SK-N-SH (cell line): ENCODE results near the gene MACROD2.

Experiments used
- EP300 ChIP-seq, 2 experiments: IDR thresholded peaks; 2 replicates each; pipeline versions ENCODE4 v1.4.0 to v1.6.1; 2012; ENCODE audit warnings: borderline replicate concordance in 1 of 2, low read depth in 1 of 2, low read length in 1 of 2
- MAX ChIP-seq: IDR thresholded peaks from 2 replicates; pipeline ENCODE4 v1.4.0; 2012; ENCODE audit warnings: low read depth
- NFIC ChIP-seq: IDR thresholded peaks from 2 replicates; pipeline ENCODE4 v1.4.0; 2012; ENCODE audit warnings: borderline replicate concordance
- NRF1 ChIP-seq: IDR thresholded peaks from 2 replicates; pipeline ENCODE4 v1.6.1; 2012; ENCODE audit warnings: low read depth, mild to moderate bottlenecking, low read length
- RAD21 ChIP-seq: IDR thresholded peaks from 2 replicates; pipeline ENCODE4 v1.6.1; 2012; ENCODE audit warnings: mild to moderate bottlenecking, low read length
- RFX5 ChIP-seq: IDR thresholded peaks from 2 replicates; pipeline ENCODE4 v1.6.1; 2012; ENCODE audit warnings: mild to moderate bottlenecking, improper control_type of control experiment, low read length
- TAF1 ChIP-seq: IDR thresholded peaks from 2 replicates; pipeline ENCODE4 v1.6.1; 2012; ENCODE audit warnings: low read depth, mild to moderate bottlenecking, low read length, moderate library complexity, borderline replicate concordance
- YY1 ChIP-seq: IDR thresholded peaks from 2 replicates; pipeline ENCODE4 v1.4.0; 2012; ENCODE audit warnings: low read depth, mild to moderate bottlenecking
- TF ChIP-seq, protein P1 (sequence below): fragments of 200-600 bp; sonication (generic); IDR thresholded peaks from 2 replicates; pipeline ENCODE4 v1.6.1; 2017; ENCODE audit warnings: antibody characterized with exemption, mild to moderate bottlenecking, moderate library complexity
- TF ChIP-seq, protein P2 (sequence below): fragments of 150-350 bp; IDR thresholded peaks from 2 replicates; pipeline ENCODE4 v1.6.1; 2017; ENCODE audit warnings: antibody characterized with exemption, low read length, low read depth, borderline replicate concordance

- TF ChIP-seq RFX5 (no peak), NFIC (no peak), RAD21 (no peak), MAX (no peak), NRF1 (no peak), YY1 (no peak), TAF1 (no peak), EP300 (IDR thresholded peaks at IDR 0.05; ENCODE audit: borderline replicate concordance in 1 of 2, low read depth in 1 of 2, low read length in 1 of 2) (no peak)
- TF ChIP-seq, protein P1, sequence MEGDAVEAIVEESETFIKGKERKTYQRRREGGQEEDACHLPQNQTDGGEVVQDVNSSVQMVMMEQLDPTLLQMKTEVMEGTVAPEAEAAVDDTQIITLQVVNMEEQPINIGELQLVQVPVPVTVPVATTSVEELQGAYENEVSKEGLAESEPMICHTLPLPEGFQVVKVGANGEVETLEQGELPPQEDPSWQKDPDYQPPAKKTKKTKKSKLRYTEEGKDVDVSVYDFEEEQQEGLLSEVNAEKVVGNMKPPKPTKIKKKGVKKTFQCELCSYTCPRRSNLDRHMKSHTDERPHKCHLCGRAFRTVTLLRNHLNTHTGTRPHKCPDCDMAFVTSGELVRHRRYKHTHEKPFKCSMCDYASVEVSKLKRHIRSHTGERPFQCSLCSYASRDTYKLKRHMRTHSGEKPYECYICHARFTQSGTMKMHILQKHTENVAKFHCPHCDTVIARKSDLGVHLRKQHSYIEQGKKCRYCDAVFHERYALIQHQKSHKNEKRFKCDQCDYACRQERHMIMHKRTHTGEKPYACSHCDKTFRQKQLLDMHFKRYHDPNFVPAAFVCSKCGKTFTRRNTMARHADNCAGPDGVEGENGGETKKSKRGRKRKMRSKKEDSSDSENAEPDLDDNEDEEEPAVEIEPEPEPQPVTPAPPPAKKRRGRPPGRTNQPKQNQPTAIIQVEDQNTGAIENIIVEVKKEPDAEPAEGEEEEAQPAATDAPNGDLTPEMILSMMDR = no peak
- TF ChIP-seq, protein P2, sequence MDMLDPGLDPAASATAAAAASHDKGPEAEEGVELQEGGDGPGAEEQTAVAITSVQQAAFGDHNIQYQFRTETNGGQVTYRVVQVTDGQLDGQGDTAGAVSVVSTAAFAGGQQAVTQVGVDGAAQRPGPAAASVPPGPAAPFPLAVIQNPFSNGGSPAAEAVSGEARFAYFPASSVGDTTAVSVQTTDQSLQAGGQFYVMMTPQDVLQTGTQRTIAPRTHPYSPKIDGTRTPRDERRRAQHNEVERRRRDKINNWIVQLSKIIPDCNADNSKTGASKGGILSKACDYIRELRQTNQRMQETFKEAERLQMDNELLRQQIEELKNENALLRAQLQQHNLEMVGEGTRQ = no peak
Measured at GRCh38 chr20:14958626-14959025, 963.3 kb downstream of the MACROD2 start.
